ENCODE results near the gene EFCAB5. TPM values are rescaled to one million over a fixed set of nuclear protein-coding genes. Genes with fewer than 3 reads are reported as not detected.
"Not testable (repeated sequence)": the region's sequence is repeated elsewhere in the genome, so short reads cannot be mapped to it uniquely, and the experiment has no call there.

EFCAB5 gene
- total RNA-seq, 1 donor from 2014 or later: 2.6 TPM

DNA sequence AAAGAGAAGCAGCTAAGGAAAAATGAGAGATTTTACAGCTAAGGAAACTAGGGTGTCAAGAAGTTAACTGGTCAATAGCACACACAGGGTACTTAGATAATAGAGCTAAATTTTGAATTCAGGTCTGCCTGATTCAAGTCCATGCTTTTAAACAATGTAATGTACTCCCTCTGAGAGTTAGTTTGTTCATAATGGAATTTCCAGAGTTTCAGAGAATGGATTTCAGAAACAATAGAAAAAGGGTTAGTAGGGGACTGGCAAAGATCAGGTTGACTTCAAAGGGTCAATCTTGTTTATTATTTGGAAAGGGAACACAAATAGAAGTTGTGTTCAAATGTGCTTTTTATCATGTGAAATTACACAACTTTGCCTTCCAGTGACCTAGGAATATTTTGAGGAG lies 193.1 kb downstream of the EFCAB5 start:
- H3K9me3 ChIP-seq (ENCODE audit: control insufficient read depth in 3 of 3, low read length in 3 of 3): no peaks in the 10 kb centered on the region
- no peak overlapping the region for H3K9ac ChIP-seq (ENCODE audit: low read depth in 1 of 3, low read length in 3 of 3)
- H3K4me3 ChIP-seq (ENCODE audit: low read length in 3 of 3): no peak overlapping the region
- H3K36me3 ChIP-seq (ENCODE audit: control insufficient read depth in 3 of 3, insufficient read depth in 3 of 3, low read length in 3 of 3): peaks cover 0 to 3% (median 2%) of the 10 kb centered on the region in 3 donors
- H3K4me1 ChIP-seq (ENCODE audit: control insufficient read depth in 3 of 3, insufficient read depth in 3 of 3, low read length in 3 of 3): no peaks in the 10 kb centered on the region
- H3K27ac ChIP-seq (ENCODE audit: low read depth, low read length): no peak overlapping the region
- no peaks in the 10 kb centered on the region for H3K27me3 ChIP-seq (ENCODE audit: control insufficient read depth in 3 of 3, insufficient read depth in 3 of 3, low read length in 3 of 3)

DNA sequence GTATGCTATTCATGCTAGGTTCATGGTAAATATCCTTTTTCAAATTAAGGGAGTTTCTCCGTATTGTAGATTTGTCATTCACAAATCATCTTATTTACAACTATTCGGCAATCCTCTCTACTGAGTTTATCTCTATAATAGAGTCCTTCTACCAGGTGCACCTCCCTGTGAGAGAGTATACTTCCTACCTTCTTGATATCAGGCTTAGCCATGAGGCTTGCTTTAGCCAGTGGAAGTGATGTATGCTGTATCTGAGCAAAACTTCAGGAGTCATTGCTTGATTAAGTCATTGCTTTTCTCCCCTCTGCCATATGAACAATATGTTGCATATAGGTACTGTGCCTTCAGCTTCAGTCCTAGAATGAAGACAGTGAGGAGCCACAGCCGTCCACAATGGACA lies 195.7 kb downstream of the EFCAB5 start:
- H3K36me3 ChIP-seq (ENCODE audit: control insufficient read depth in 3 of 3, insufficient read depth in 3 of 3, low read length in 3 of 3): peaks cover 0 to 3% (median 0%) of the 10 kb centered on the region in 3 donors
- H3K4me3 ChIP-seq (ENCODE audit: low read length in 3 of 3): no peak overlapping the region
- H3K4me1 ChIP-seq (ENCODE audit: control insufficient read depth in 3 of 3, insufficient read depth in 3 of 3, low read length in 3 of 3): no peaks in the 10 kb centered on the region
- H3K27ac ChIP-seq (ENCODE audit: low read depth, low read length): no peak overlapping the region
- H3K27me3 ChIP-seq (ENCODE audit: control insufficient read depth in 3 of 3, insufficient read depth in 3 of 3, low read length in 3 of 3): no peaks in the 10 kb centered on the region
- no peaks in the 10 kb centered on the region for H3K9me3 ChIP-seq (ENCODE audit: control insufficient read depth in 3 of 3, low read length in 3 of 3)
- H3K9ac ChIP-seq (ENCODE audit: low read depth in 1 of 3, low read length in 3 of 3): no peak overlapping the region

DNA sequence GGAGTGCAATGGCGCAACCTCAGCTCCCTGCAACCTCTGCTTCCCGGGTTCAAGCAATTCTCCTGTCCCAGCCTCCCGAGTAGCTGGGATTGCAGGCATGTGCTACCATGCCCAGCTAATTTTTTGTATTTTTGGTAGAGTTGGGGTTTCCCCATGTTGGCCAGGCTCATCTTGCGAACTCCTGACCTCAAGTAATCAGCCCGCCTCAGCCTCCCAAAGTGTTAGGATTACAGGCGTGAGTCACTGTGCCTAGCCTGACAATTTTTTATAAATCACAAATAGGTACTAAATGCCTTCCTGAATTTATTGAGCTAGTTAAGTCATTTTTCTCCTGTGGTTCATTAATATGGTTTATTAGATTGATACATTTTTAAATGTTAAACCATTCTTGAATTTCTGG lies 206.4 kb downstream of the EFCAB5 start:
- H3K9ac ChIP-seq (ENCODE audit: low read depth in 1 of 3, low read length in 3 of 3); H3K36me3 ChIP-seq (ENCODE audit: control insufficient read depth in 3 of 3, insufficient read depth in 3 of 3, low read length in 3 of 3); H3K27me3 ChIP-seq (ENCODE audit: control insufficient read depth in 3 of 3, insufficient read depth in 3 of 3, low read length in 3 of 3); H3K4me3 ChIP-seq (ENCODE audit: low read length in 3 of 3); H3K4me1 ChIP-seq (ENCODE audit: control insufficient read depth in 3 of 3, insufficient read depth in 3 of 3, low read length in 3 of 3); H3K27ac ChIP-seq (ENCODE audit: low read depth, low read length); H3K9me3 ChIP-seq (ENCODE audit: control insufficient read depth in 3 of 3, low read length in 3 of 3): not testable (repeated sequence)

DNA sequence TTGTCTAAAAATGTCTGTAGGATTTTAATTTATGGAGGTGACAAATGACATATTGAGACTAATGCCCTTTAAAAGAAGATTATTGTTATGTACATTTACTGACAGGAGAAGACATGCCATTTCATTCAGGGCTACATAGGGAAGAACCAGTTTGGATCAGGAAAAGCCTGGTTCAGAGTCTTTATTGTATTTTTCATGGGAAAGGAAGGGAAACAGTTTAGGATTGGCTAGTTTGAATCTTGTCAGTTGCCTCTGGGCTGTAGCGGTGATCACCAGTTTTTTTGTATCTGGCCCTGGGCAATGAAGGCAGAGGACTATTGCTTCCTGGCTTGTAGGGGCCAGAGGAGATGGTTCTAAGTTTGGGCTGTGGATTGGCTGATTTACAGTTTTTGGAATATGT lies 206.9 kb downstream of the EFCAB5 start:
- Histone ChIP-seq H3K36me3 (ENCODE audit: control insufficient read depth in 3 of 3, insufficient read depth in 3 of 3, low read length in 3 of 3) (no peaks in the 10 kb centered on the region), H3K4me1 (ENCODE audit: control insufficient read depth in 3 of 3, insufficient read depth in 3 of 3, low read length in 3 of 3) (no peaks in the 10 kb centered on the region), H3K9me3 (ENCODE audit: control insufficient read depth in 3 of 3, low read length in 3 of 3) (no peaks in the 10 kb centered on the region), H3K27ac (ENCODE audit: low read depth, low read length) (no peak overlapping the region), H3K4me3 (ENCODE audit: low read length in 3 of 3) (no peak overlapping the region), H3K9ac (ENCODE audit: low read depth in 1 of 3, low read length in 3 of 3) (no peak overlapping the region), H3K27me3 (ENCODE audit: control insufficient read depth in 3 of 3, insufficient read depth in 3 of 3, low read length in 3 of 3) (no peaks in the 10 kb centered on the region)

DNA sequence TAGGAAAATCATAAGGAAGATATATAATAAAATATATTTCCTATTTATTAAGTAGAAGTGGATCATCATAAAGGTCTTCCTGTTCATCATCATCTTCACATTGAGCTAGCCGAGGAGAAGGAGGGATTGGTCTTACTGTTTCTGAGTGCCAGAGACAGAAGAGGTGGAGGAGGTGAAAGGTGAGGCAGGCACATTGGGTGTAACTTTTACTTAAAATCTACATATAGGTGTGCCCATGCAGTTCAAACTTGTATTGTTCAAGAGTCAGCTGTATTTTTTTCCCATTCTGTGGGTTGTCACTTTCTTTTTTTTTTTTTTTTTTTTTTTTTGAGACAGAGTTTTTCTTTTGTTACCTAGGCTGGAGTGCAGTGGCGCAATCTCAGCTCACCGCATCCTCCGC lies 210.0 kb downstream of the EFCAB5 start:
- no peak overlapping the region for H3K9ac ChIP-seq (ENCODE audit: low read depth in 1 of 3, low read length in 3 of 3)
- H3K4me3 ChIP-seq (ENCODE audit: low read length in 3 of 3): no peak overlapping the region
- H3K27me3 ChIP-seq (ENCODE audit: control insufficient read depth in 3 of 3, insufficient read depth in 3 of 3, low read length in 3 of 3): no peaks in the 10 kb centered on the region
- H3K4me1 ChIP-seq (ENCODE audit: control insufficient read depth in 3 of 3, insufficient read depth in 3 of 3, low read length in 3 of 3): no peaks in the 10 kb centered on the region
- no peaks in the 10 kb centered on the region for H3K9me3 ChIP-seq (ENCODE audit: control insufficient read depth in 3 of 3, low read length in 3 of 3)
- no peak overlapping the region for H3K27ac ChIP-seq (ENCODE audit: low read depth, low read length)
- H3K36me3 ChIP-seq (ENCODE audit: control insufficient read depth in 3 of 3, insufficient read depth in 3 of 3, low read length in 3 of 3): no peaks in the 10 kb centered on the region

DNA sequence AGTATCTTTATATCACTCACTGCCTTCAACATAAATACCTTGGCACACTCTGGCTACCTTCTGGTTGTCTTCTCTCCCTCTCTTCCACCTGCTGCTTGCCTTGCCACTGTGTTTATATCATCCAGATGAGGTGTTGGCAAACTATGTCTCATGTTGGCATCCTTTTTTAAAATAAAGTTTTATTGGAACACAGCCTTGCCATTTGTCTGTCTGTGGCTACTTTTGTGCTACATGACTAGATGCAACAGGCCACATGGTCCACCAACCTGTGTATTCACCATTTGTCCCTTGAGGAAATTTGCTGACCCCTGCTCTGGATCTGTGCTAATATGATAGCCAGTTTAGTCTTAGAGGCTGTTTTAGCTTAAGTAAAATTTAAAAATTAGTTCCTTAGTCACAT lies 212.0 kb downstream of the EFCAB5 start:
- Histone ChIP-seq H3K27ac (ENCODE audit: low read depth, low read length) (no peak overlapping the region), H3K36me3 (ENCODE audit: control insufficient read depth in 3 of 3, insufficient read depth in 3 of 3, low read length in 3 of 3) (peaks cover 0 to 4% (median 0%) of the 10 kb centered on the region in 3 donors), H3K27me3 (ENCODE audit: control insufficient read depth in 3 of 3, insufficient read depth in 3 of 3, low read length in 3 of 3) (no peaks in the 10 kb centered on the region), H3K4me3 (ENCODE audit: low read length in 3 of 3) (no peak overlapping the region), H3K9me3 (ENCODE audit: control insufficient read depth in 3 of 3, low read length in 3 of 3) (no peaks in the 10 kb centered on the region), H3K9ac (ENCODE audit: low read depth in 1 of 3, low read length in 3 of 3) (no peak overlapping the region), H3K4me1 (ENCODE audit: control insufficient read depth in 3 of 3, insufficient read depth in 3 of 3, low read length in 3 of 3) (no peaks in the 10 kb centered on the region)

DNA sequence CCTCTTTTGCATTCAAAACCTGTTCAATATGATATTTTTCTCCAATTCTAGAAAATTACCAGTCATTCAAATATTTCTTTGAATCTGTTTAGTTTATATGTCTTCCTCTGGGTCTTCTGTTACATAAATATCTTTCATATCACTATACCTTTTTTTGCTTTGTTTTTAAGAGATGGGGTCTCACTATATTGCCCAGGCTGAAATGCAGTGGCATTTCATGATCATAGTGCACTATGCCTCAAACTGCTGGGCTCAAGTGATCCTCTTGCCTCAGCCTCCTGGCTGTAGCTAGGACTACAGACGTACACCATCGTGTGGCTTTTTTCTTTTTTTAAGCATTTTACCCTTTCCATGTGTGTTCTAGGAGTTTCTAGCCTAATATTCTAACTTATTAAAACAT lies 214.0 kb downstream of the EFCAB5 start:
- Histone ChIP-seq H3K9ac (ENCODE audit: low read depth in 1 of 3, low read length in 3 of 3) (no peak overlapping the region), H3K27me3 (ENCODE audit: control insufficient read depth in 3 of 3, insufficient read depth in 3 of 3, low read length in 3 of 3) (no peaks in the 10 kb centered on the region), H3K27ac (ENCODE audit: low read depth, low read length) (no peak overlapping the region), H3K4me1 (ENCODE audit: control insufficient read depth in 3 of 3, insufficient read depth in 3 of 3, low read length in 3 of 3) (no peaks in the 10 kb centered on the region), H3K9me3 (ENCODE audit: control insufficient read depth in 3 of 3, low read length in 3 of 3) (no peaks in the 10 kb centered on the region), H3K36me3 (ENCODE audit: control insufficient read depth in 3 of 3, insufficient read depth in 3 of 3, low read length in 3 of 3) (peaks cover 0 to 4% (median 2%) of the 10 kb centered on the region in 3 donors), H3K4me3 (ENCODE audit: low read length in 3 of 3) (no peak overlapping the region)

Small RNA genes lying within 50 kb of the gene (small RNA-seq; reads per million reads assigned to genes)
- gene AC104984.5 (not detected), gene RNY4P13 (not detected)

Other genes starting within 250 kb of the EFCAB5 start
- gene SSH2, start 11.4 kb upstream of the EFCAB5 start, total RNA-seq: 23.0 TPM
- gene NSRP1, start 175.2 kb downstream of the EFCAB5 start, total RNA-seq: 7.8 TPM